ENCODE measurements around the gene PLEKHH2.

DNA sequence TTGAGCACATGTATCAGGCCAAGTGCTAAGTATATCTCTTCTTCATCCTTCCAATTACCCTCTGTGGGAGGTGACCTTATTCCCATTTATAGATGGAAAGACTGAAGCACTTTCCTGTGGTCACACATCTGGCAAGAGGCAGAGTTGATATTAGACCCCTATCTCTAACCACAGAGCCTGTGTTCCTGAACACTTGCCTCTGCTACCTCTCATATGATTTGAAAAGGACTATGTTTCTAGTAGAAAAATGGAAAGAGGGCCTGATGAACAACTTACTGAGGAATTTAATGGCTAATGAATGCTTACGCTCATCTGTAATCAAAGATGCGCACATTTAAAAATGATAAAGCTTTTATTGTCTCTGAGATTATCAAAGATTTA lies 90.6 kb downstream of the PLEKHH2 start:
- TF ChIP-seq JUND (CRISPR knock-in tag; IDR thresholded peaks at IDR 0.05): no peak
- no peak for TF ChIP-seq HDAC2 (CRISPR knock-in tag; IDR thresholded peaks at IDR 0.05)
- TF ChIP-seq NFIC (IDR thresholded peaks at IDR 0.05; ENCODE audit: low read length): no peak
- no peak for TF ChIP-seq RBM22 (optimal IDR thresholded peaks at IDR 0.05; ENCODE audit: low read length)
- no peak for TF ChIP-seq ELF1 (CRISPR knock-in tag; IDR thresholded peaks at IDR 0.05)
- TF ChIP-seq NR2C2 (CRISPR knock-in tag; IDR thresholded peaks at IDR 0.05; ENCODE audit: borderline replicate concordance): no peak
- no peak for TF ChIP-seq SETDB1 (CRISPR knock-in tag; IDR thresholded peaks at IDR 0.05; ENCODE audit: borderline replicate concordance)
- TF ChIP-seq SMC3 (IDR thresholded peaks at IDR 0.05; ENCODE audit: low read length): no peak
- no peak for TF ChIP-seq BRD4 (CRISPR knock-in tag; IDR thresholded peaks at IDR 0.05)
- TF ChIP-seq EZH2 (conservative IDR thresholded peaks at IDR 0.05; ENCODE audit: low read depth, low read length): no peak
- TF ChIP-seq, protein P1, sequence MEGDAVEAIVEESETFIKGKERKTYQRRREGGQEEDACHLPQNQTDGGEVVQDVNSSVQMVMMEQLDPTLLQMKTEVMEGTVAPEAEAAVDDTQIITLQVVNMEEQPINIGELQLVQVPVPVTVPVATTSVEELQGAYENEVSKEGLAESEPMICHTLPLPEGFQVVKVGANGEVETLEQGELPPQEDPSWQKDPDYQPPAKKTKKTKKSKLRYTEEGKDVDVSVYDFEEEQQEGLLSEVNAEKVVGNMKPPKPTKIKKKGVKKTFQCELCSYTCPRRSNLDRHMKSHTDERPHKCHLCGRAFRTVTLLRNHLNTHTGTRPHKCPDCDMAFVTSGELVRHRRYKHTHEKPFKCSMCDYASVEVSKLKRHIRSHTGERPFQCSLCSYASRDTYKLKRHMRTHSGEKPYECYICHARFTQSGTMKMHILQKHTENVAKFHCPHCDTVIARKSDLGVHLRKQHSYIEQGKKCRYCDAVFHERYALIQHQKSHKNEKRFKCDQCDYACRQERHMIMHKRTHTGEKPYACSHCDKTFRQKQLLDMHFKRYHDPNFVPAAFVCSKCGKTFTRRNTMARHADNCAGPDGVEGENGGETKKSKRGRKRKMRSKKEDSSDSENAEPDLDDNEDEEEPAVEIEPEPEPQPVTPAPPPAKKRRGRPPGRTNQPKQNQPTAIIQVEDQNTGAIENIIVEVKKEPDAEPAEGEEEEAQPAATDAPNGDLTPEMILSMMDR (CRISPR knock-in tag; IDR thresholded peaks at IDR 0.05): no peak
- TF ChIP-seq, protein P2, sequence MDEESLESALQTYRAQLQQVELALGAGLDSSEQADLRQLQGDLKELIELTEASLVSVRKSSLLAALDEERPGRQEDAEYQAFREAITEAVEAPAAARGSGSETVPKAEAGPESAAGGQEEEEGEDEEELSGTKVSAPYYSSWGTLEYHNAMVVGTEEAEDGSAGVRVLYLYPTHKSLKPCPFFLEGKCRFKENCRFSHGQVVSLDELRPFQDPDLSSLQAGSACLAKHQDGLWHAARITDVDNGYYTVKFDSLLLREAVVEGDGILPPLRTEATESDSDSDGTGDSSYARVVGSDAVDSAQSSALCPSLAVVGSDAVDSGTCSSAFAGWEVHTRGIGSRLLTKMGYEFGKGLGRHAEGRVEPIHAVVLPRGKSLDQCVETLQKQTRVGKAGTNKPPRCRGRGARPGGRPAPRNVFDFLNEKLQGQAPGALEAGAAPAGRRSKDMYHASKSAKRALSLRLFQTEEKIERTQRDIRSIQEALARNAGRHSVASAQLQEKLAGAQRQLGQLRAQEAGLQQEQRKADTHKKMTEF (CRISPR knock-in tag; IDR thresholded peaks at IDR 0.05): no peak
- TF ChIP-seq ELF4 (CRISPR knock-in tag; IDR thresholded peaks at IDR 0.05; ENCODE audit: borderline replicate concordance): no peak
- no peak for TF ChIP-seq ZNF121 (CRISPR knock-in tag; IDR thresholded peaks at IDR 0.05)
